ENCODE data around the gene FXYD5.

Gene FXYD5

GRCh38 chr19:35160629-35161433, 6.3 kb downstream of the FXYD5 start:
- no peak for DNase-seq

GRCh38 chr19:35161434-35161743, 6.9 kb downstream of the FXYD5 start:
- no peak for DNase-seq

- DNase-seq = no peak
Measured at GRCh38 chr19:35162471-35163326, 8.2 kb downstream of the FXYD5 start.

- DNase-seq = no peak
Measured at GRCh38 chr19:35164418-35164817, 9.9 kb downstream of the FXYD5 start.

GRCh38 chr19:35165200-35166058, 10.9 kb downstream of the FXYD5 start:
- peak in 1 of 2 experiments; percentile 11 for DNase-seq

GRCh38 chr19:35166100-35167063, 11.8 kb downstream of the FXYD5 start:
- DNase-seq = peak in 1 of 2 experiments; percentile 18

GRCh38 chr19:35167251-35168119, 12.9 kb downstream of the FXYD5 start:
- peak in 1 of 2 experiments; percentile 19 for DNase-seq

GRCh38 chr19:35168196-35168595, 13.7 kb downstream of the FXYD5 start:
- DNase-seq = peak in 1 of 2 experiments; percentile 6

- DNase-seq = peak in 1 of 2 experiments; percentile 19
Measured at GRCh38 chr19:35169221-35169995, 14.9 kb downstream of the FXYD5 start.

- no peak for DNase-seq
Measured at GRCh38 chr19:35170359-35171061, 16.0 kb downstream of the FXYD5 start.

GRCh38 chr19:35171730-35172129, 17.2 kb downstream of the FXYD5 start:
- DNase-seq = no peak

GRCh38 chr19:35174226-35174625, 19.7 kb downstream of the FXYD5 start:
- no peak for DNase-seq

GRCh38 chr19:35176181-35176570, 21.6 kb downstream of the FXYD5 start:
- DNase-seq = no peak

GRCh38 chr19:35177377-35178274, 23.1 kb downstream of the FXYD5 start:
- DNase-seq = no peak

- DNase-seq = no peak
Measured at GRCh38 chr19:35178701-35179100, 24.2 kb downstream of the FXYD5 start.

GRCh38 chr19:35179830-35180229, 25.3 kb downstream of the FXYD5 start:
- no peak for DNase-seq

GRCh38 chr19:35181387-35181786, 26.9 kb downstream of the FXYD5 start:
- no peak for DNase-seq

- DNase-seq = no peak
Measured at GRCh38 chr19:35184267-35184666, 29.7 kb downstream of the FXYD5 start.
